NCI-H2227 (cell line): Measurements from ENCODE around the gene RNU4-1.

Experiments
- DNase-seq: peaks from one replicate; lab custom pipeline; 2025; ENCODE audit not compliant: unreplicated experiment; lab: John Stamatoyannopoulos, UW

Gene RNU4-1

DNA sequence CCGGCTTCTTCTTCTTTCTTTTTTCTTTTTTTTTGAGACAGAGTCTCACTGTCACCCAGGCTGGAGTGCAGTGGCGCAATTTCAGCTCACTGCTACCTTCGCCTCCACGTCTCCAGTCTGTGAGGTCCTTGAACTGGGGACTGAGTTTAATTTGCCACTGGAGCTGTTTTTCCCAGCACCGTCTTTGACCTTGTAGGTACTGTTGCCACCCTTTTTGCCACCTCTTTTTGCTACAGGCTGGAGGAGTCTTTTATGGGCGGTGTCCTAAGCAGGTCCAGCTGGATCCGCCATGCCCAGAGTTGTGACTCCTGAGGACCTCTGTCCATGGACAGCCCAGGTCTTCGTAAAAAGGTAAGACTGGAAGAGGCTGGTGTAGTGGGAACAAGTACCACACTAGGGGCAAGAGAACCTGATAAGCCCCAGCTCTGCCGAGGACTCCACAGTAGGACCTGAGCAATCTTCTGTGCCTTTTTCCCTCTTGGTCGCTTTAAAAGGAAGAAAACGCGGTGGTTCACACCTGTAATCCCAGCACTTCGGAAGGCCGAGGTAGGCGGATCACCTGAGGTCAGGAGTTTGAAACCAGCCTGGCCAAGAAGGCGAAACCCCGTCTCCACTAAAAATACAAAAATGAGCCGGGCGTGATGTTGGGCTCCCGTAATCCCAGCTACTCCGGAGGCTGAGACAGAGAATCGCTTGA is 2.3 kb downstream of the RNU4-1 start:
- peak; percentile 53 for DNase-seq

DNA sequence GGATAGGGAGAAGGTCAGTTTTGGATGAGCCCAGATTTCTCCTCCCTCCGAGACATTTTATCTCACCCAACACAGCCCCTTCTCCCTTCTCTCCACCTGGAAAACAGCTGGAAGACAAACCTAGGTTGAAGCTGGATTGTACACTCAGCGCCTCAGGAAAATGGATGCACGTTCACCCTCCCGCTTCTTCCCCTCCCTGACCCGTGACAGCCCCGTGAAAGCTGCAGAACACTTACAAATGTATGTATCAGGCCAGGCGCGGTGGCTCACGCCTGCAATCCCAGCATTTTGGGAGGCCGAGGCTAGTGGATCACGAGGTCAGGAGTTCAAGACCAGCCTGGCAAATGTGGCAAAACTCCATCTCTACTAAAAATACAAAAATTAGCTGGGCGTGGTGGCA is 5.5 kb downstream of the RNU4-1 start:
- no peak for DNase-seq

GRCh38 chr12:120286768-120287490 is 6.1 kb downstream of the RNU4-1 start:
- no peak for DNase-seq

- no peak for DNase-seq
Measured at GRCh38 chr12:120284381-120284780, 8.7 kb downstream of the RNU4-1 start.

- no peak for DNase-seq
Measured at GRCh38 chr12:120283318-120283717, 9.7 kb downstream of the RNU4-1 start.

GRCh38 chr12:120278137-120279069 is 14.6 kb downstream of the RNU4-1 start:
- DNase-seq = no peak

DNA sequence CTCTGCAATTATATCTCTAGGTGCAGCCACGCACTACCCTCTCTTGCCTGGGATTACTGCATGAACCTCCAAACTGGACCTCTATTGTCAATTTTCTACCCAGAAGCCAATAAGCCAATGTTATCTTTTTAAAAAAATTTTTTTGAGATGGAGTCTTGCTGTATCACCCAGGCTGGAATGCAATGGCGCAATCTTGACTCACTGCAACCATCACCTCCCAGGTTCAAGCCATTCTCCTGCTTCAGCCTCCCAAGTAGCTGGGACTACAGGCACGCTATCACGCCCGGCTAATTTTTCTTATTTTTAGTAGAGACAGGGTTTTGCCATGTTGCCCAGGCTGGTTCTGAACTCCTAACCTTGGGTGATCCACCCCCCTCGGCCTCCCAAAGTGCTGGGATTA is 16.3 kb downstream of the RNU4-1 start:
- no peak for DNase-seq

- no peak for DNase-seq
Measured at GRCh38 chr12:120267736-120268135, 25.3 kb downstream of the RNU4-1 start.

- DNase-seq = no peak
Measured at GRCh38 chr12:120266180-120266870, 26.7 kb downstream of the RNU4-1 start.

GRCh38 chr12:120265473-120266179 is 27.4 kb downstream of the RNU4-1 start, which contains the start of gene PXN:
PXN (minus strand) TSS chr12:120265730; CDS start chr12:120265629, 101 bp downstream.
- DNase-seq = peak; percentile 87

DNA sequence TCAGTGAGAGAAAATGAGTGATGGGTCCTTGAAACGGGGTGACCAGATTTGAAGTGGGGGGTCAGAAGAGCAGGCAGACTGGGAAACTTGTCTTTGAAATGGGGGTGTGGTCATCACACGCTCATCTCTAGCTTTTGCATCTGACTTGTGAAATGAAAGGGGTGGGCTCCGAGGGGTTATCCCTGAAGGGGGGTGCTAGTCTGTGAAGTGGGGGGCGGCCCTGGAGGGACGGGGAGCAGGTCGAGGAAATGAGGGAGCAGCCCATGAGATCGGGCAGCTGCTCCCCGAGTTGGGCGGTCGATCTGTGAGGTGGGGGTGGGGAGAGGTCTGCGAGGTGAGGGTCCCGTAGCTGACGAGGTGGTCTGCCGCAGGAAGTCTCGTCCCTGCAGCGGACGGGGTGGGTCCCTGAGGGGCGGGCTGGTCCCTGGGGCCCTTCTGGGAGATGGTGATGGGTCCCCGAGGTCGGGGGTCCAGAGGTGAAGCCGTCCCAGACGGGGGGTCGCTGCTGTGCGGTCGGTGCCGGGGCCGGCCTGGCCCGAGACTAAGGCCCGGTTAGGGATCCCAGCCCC is 28.0 kb downstream of the RNU4-1 start:
- DNase-seq = no peak

DNA sequence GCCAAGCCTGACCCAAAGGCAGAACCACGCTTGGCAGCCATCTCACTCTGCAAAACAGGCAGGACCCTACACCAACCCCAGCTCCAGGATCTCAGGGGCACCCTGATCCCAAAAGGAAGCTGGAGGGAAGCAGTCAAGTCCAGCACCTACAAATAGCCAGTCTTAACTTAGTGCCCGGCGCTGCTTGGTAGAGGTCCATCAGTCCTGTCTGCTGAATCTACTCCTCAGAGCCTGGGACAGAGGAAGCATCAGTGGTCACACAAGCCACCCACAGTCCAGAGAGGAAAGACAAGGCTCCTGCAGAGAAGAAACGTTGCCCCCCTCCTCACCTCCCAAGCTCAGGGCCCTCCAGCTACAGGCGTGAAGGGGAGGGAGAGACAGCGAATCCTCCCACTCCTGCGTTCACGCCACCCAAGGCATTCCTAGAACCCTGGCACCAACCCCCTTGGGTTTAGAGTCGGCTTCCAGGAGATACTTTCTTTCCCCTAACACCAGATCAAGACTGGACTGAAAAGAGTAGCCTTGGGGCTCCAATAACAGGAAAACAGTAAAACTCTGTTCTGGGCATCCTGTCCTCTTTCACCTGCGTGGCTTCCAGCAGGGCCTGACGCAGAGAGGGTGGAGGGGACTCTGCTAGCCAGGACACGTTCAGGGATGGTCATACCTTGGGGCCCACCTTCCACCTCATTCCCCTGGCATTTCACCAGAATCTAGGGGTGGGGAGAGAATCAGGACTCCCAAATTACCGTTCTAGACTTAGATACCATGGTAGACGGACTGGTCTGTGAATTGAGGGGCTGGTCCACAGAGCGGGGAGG is 28.7 kb downstream of the RNU4-1 start:
- no peak for DNase-seq

DNA sequence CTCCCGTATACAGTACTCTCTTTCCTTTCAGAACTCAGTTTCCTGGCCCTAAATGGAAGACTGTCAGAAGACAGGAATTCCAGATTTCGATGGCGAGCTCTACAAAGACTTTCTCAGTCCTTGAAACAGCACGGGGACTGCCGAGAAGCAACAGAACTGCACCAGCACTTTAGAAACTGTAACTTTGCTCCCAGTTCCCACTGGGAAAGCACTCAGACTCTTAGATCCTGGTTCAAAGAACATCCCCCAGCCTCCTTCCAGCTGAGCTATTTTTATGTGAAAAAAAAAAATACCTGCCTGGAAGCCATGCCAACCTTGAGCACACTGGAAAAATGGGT is 29.3 kb downstream of the RNU4-1 start:
- DNase-seq = no peak

DNA sequence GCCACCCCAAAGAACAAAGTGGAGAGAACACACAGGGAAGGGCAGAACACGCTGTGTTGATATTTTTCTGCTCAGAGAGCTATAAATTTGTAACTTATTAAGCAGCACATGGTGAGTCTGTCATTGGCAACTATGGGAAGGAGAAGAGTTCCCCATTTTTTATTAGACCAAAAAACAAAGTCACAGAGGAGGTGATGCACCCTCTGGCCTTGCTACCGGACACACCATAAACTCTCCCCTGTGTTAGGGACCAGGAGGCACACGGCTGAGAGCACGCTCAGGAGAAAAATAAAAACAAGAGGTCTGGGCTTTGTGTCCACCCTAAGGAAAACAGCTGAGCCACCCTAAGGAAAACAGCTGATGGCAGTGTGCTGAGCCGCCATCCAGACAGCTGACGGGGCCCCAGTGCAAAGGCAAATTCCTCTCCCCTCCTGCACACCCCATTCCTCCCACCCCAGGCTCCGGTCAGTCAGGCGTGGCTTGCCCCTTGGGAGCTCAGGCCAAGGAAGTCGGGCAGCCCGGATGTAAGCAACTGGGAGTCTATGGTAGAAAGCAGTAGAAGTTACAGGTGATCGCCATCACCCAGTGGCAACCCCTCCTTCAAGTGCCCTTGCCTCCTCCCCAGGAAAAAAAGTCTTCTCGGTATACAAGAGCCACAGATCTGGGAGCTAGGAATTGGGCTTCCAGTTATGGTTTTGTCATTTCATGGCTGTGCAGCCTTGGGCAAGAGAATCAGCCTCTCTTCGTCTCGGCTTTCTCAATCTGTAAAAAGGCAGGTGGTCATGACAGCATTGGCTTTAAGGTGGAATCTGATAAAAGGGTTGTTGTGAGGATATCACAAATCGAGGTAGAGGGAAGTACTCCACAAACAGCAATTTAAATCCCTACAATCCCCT is 29.9 kb downstream of the RNU4-1 start:
- DNase-seq = no peak

- DNase-seq = no peak
Measured at GRCh38 chr12:120261951-120262851, 30.8 kb downstream of the RNU4-1 start.

DNA sequence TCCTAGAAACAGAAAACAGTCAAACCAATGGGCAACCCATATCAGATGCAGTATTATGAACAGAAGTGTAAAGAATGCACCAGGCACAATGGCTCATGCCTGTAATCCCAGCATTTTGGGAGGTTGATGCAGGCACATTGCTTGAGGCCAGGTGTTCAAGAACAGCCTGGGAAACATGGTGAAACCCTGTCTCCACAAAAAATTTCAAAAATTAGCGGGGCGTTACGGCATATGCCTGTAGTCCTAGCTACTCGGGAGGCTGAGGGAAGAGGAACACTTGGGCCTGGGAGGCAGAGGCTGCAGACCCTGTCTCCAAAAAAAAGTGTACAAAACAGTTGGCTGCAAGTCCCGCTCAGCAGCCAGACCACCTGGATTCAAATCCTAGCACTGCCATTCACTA is 32.4 kb downstream of the RNU4-1 start:
- no peak for DNase-seq
